Colonic mucosa (tissue), 4 donors: ENCODE measurements around the gene BBS2. TPM values are rescaled to one million over a fixed set of nuclear protein-coding genes. Genes with fewer than 3 reads are reported as not detected.

Experiments used
- DNase-seq: peaks from one replicate; pipeline ENCODE4 v3.0.0-alpha.2; 2020
- H3K27ac ChIP-seq: fragments of 200-600 bp; one replicate; pipeline ENCODE4 v1.8.0; 2021
- H3K27me3 ChIP-seq: fragments of 200-600 bp; one replicate; pipeline ENCODE4 v1.8.0; 2021
- H3K36me3 ChIP-seq: fragments of 200-600 bp; one replicate; pipeline ENCODE4 v1.8.0; 2021
- H3K4me1 ChIP-seq: fragments of 200-600 bp; one replicate; pipeline ENCODE4 v1.8.0; 2021; ENCODE audit warnings: mild to moderate bottlenecking
- H3K4me3 ChIP-seq: fragments of 200-600 bp; one replicate; pipeline ENCODE4 v1.8.0; 2021
- H3K9ac ChIP-seq, 2 donors: one replicate each; pipeline ENCODE4 v1.7.0; 2013; ENCODE audit warnings: control low read depth in 2 of 2, low read depth in 2 of 2, low read length in 2 of 2
- H3K9me3 ChIP-seq: fragments of 200-600 bp; one replicate; pipeline ENCODE4 v1.8.0; 2021
- intact Hi-C: fragments of 100-400 bp; cut with DNase I; formaldehyde crosslinking; loops from one replicate; pipeline ENCODE4 v1.14.1; 2022
- total RNA-seq, 2 donors: library from RNA; stranded (reverse); fragmentation: NEBNext Ultra II Directional in 1 of 2; extraction: Animal tissue kit (Norgen Biotek cat#: 25700) in 1 of 2; gene quantifications; one replicate each; pipeline ENCODE4 v1.2.1, GENCODE V29; 2021
- TF ChIP-seq, protein P1 (sequence below): fragments of 200-600 bp; IDR thresholded peaks from one replicate; pipeline ENCODE4 v1.8.0; 2022; ENCODE audit warnings: antibody characterized with exemption, mild to moderate bottlenecking
- donor health status: healthy.
- donor health status: DM: no; HTN: no; CAD: no.
- donor health status: DM: no; HTN: no; CAD: no.

BBS2 gene
- total RNA-seq, 2 donors from 2014 or later, result 22.5 to 32.1 TPM

DNA sequence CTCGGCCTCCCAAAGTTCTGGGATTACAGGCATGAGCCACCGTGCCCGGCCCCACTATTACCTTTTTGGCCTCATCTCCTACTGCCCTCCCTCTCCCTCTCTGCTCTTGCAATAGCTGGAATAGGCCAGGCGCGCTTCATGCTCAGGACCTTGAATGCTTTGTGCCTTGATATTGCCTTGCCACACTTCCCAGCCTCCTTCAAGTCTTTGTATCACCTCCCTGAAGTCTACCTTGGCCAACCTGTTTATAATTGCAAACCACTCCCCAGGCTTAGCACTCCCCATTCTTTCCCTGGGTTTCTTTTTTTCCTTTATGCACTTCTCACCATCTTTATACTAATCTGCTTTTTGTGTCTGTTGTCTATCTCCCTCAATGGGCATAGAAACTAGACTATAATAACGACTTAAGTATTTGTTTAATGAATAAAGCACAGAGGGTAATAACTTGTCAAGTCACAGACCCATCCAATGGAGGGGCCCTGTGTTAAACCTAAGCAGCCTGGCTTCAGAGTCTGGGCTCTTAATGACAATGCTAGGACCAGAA, 61.8 kb downstream of the BBS2 start:
- no peak for DNase-seq
- H3K36me3 ChIP-seq, result peaks cover 5% of the 10 kb centered on the region
- no peaks in the 10 kb centered on the region for H3K27me3 ChIP-seq
- TF ChIP-seq, protein P1, sequence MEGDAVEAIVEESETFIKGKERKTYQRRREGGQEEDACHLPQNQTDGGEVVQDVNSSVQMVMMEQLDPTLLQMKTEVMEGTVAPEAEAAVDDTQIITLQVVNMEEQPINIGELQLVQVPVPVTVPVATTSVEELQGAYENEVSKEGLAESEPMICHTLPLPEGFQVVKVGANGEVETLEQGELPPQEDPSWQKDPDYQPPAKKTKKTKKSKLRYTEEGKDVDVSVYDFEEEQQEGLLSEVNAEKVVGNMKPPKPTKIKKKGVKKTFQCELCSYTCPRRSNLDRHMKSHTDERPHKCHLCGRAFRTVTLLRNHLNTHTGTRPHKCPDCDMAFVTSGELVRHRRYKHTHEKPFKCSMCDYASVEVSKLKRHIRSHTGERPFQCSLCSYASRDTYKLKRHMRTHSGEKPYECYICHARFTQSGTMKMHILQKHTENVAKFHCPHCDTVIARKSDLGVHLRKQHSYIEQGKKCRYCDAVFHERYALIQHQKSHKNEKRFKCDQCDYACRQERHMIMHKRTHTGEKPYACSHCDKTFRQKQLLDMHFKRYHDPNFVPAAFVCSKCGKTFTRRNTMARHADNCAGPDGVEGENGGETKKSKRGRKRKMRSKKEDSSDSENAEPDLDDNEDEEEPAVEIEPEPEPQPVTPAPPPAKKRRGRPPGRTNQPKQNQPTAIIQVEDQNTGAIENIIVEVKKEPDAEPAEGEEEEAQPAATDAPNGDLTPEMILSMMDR, result no peak
- no peak overlapping the region for H3K9ac ChIP-seq
- H3K4me3 ChIP-seq, result no peak overlapping the region
- no peaks in the 10 kb centered on the region for H3K4me1 ChIP-seq
- no peak overlapping the region for H3K27ac ChIP-seq
- H3K9me3 ChIP-seq, result no peaks in the 10 kb centered on the region
- intact Hi-C loops, result no loop called here

- Histone ChIP-seq H3K36me3 (no peaks in the 10 kb centered on the region), H3K9ac (peak overlapping the region; percentile 83 to 87), H3K27ac (peak overlapping the region; percentile 87), H3K27me3 (no peaks in the 10 kb centered on the region), H3K4me3 (peak overlapping the region; percentile 76), H3K9me3 (no peaks in the 10 kb centered on the region), H3K4me1 (peaks cover 7% of the 10 kb centered on the region)
- TF ChIP-seq, protein P1, result no peak
- DNase-seq, result peak; percentile 34
- intact Hi-C loops, result no loop called here
Measured at GRCh38 chr16:56451753-56452689, 67.8 kb downstream of the BBS2 start.

- H3K4me1 ChIP-seq, result peaks cover 7% of the 10 kb centered on the region
- no peaks in the 10 kb centered on the region for H3K27me3 ChIP-seq
- intact Hi-C loops, result no loop called here
- no peaks in the 10 kb centered on the region for H3K36me3 ChIP-seq
- DNase-seq, result peak; percentile 95
- H3K27ac ChIP-seq, result peak within 1 kb of the TSS; percentile 87
- H3K4me3 ChIP-seq, result peak within 1 kb of the TSS; percentile 76
- TF ChIP-seq, protein P1, result no peak
- peak within 1 kb of the TSS; percentile 86 to 87 for H3K9ac ChIP-seq
- no peaks in the 10 kb centered on the region for H3K9me3 ChIP-seq
Measured at GRCh38 chr16:56450986-56451752, 68.7 kb downstream of the BBS2 start, which contains the start of the genes NUDT21 and OGFOD1. TSS of gene NUDT21 (minus strand) at chr16:56451332. CDS start at chr16:56451202, 130 bp downstream. TSS of gene OGFOD1 (plus strand) at chr16:56451554. CDS start at chr16:56451613, 59 bp downstream.

GRCh38 chr16:56450275-56450985, 69.4 kb downstream of the BBS2 start:
- Histone ChIP-seq H3K9ac (peak overlapping the region; percentile 86 to 87), H3K36me3 (no peaks in the 10 kb centered on the region), H3K27me3 (no peaks in the 10 kb centered on the region), H3K4me3 (peak overlapping the region; percentile 76), H3K4me1 (peaks cover 7% of the 10 kb centered on the region), H3K9me3 (no peaks in the 10 kb centered on the region), H3K27ac (peak overlapping the region; percentile 87)
- intact Hi-C loops, result no loop called here
- TF ChIP-seq, protein P1, result no peak
- DNase-seq, result no peak
